ENCODE data around the gene CCL19.
A peak's percentile ranks its signal among the peaks of the same experiment; 100 is the strongest.

Gene CCL19

GRCh38 chr9:34701023-34701768 lies 10.1 kb upstream of the CCL19 start:
- H3K9me3 ChIP-seq (ENCODE audit: severe bottlenecking): no peaks in the 10 kb centered on the region
- ATAC-seq (ENCODE audit: low read depth): peak; percentile 85
- no peaks in the 10 kb centered on the region for H3K4me1 ChIP-seq (ENCODE audit: insufficient read depth, poor library complexity, severe bottlenecking)
- H3K36me3 ChIP-seq (ENCODE audit: low read depth): no peaks in the 10 kb centered on the region
- H3K27me3 ChIP-seq (ENCODE audit: insufficient read depth, poor library complexity, severe bottlenecking): no peaks in the 10 kb centered on the region
- H3K4me3 ChIP-seq (ENCODE audit: severe bottlenecking): peak overlapping the region; percentile 38
- H3K27ac ChIP-seq (ENCODE audit: poor library complexity, severe bottlenecking): no peak overlapping the region
- DNase-seq (ENCODE audit: low spot score): no peak
- TF ChIP-seq CTCF (IDR thresholded peaks at IDR 0.05; ENCODE audit: poor library complexity, severe bottlenecking): peak; percentile 80

- Histone ChIP-seq H3K4me3 (ENCODE audit: severe bottlenecking) (no peak overlapping the region), H3K36me3 (ENCODE audit: low read depth) (no peaks in the 10 kb centered on the region), H3K27me3 (ENCODE audit: insufficient read depth, poor library complexity, severe bottlenecking) (no peaks in the 10 kb centered on the region), H3K4me1 (ENCODE audit: insufficient read depth, poor library complexity, severe bottlenecking) (no peaks in the 10 kb centered on the region), H3K27ac (ENCODE audit: poor library complexity, severe bottlenecking) (no peak overlapping the region), H3K9me3 (ENCODE audit: severe bottlenecking) (no peaks in the 10 kb centered on the region)
- ATAC-seq (ENCODE audit: low read depth): no peak
- DNase-seq (ENCODE audit: low spot score): no peak
- no peak for TF ChIP-seq CTCF (IDR thresholded peaks at IDR 0.05; ENCODE audit: poor library complexity, severe bottlenecking)
These were observed 3.7 kb upstream of the CCL19 start for GRCh38 chr9:34694811-34695210.

GRCh38 chr9:34693560-34693959 lies 2.5 kb upstream of the CCL19 start:
- Histone ChIP-seq H3K4me3 (ENCODE audit: severe bottlenecking) (no peak overlapping the region), H3K36me3 (ENCODE audit: low read depth) (no peaks in the 10 kb centered on the region), H3K9me3 (ENCODE audit: severe bottlenecking) (no peaks in the 10 kb centered on the region), H3K27me3 (ENCODE audit: insufficient read depth, poor library complexity, severe bottlenecking) (no peaks in the 10 kb centered on the region), H3K27ac (ENCODE audit: poor library complexity, severe bottlenecking) (no peak overlapping the region), H3K4me1 (ENCODE audit: insufficient read depth, poor library complexity, severe bottlenecking) (no peaks in the 10 kb centered on the region)
- DNase-seq (ENCODE audit: low spot score): no peak
- no peak for ATAC-seq (ENCODE audit: low read depth)
- no peak for TF ChIP-seq CTCF (IDR thresholded peaks at IDR 0.05; ENCODE audit: poor library complexity, severe bottlenecking)

GRCh38 chr9:34691936-34692315 lies 850 bp upstream of the CCL19 start:
- TF ChIP-seq CTCF (IDR thresholded peaks at IDR 0.05; ENCODE audit: poor library complexity, severe bottlenecking): no peak
- no peak overlapping the region for H3K27ac ChIP-seq (ENCODE audit: poor library complexity, severe bottlenecking)
- H3K27me3 ChIP-seq (ENCODE audit: insufficient read depth, poor library complexity, severe bottlenecking): no peaks in the 10 kb centered on the region
- H3K36me3 ChIP-seq (ENCODE audit: low read depth): no peaks in the 10 kb centered on the region
- H3K4me3 ChIP-seq (ENCODE audit: severe bottlenecking): no peak overlapping the region
- no peak for ATAC-seq (ENCODE audit: low read depth)
- no peaks in the 10 kb centered on the region for H3K9me3 ChIP-seq (ENCODE audit: severe bottlenecking)
- H3K4me1 ChIP-seq (ENCODE audit: insufficient read depth, poor library complexity, severe bottlenecking): no peaks in the 10 kb centered on the region
- no peak for DNase-seq (ENCODE audit: low spot score)

- Histone ChIP-seq H3K27ac (ENCODE audit: poor library complexity, severe bottlenecking) (no peak overlapping the region), H3K4me3 (ENCODE audit: severe bottlenecking) (no peak overlapping the region), H3K9me3 (ENCODE audit: severe bottlenecking) (no peaks in the 10 kb centered on the region), H3K27me3 (ENCODE audit: insufficient read depth, poor library complexity, severe bottlenecking) (no peaks in the 10 kb centered on the region), H3K36me3 (ENCODE audit: low read depth) (no peaks in the 10 kb centered on the region), H3K4me1 (ENCODE audit: insufficient read depth, poor library complexity, severe bottlenecking) (no peaks in the 10 kb centered on the region)
- no peak for TF ChIP-seq CTCF (IDR thresholded peaks at IDR 0.05; ENCODE audit: poor library complexity, severe bottlenecking)
- no peak for DNase-seq (ENCODE audit: low spot score)
- no peak for ATAC-seq (ENCODE audit: low read depth)
These were observed 1.6 kb downstream of the CCL19 start for GRCh38 chr9:34689512-34689911.

Measured in RWPE2 (cell line).